Upper lobe of left lung (tissue), 4 donors: ENCODE data around the gene AXL.

Experiments
- EP300 ChIP-seq, 4 donors: sonication (generic); formaldehyde crosslinking; IDR thresholded peaks; one replicate each; pipeline ENCODE4 v1.5.1; 2017; ENCODE audit warnings: antibody characterized with exemption in 4 of 4, control low read depth in 2 of 4
- POLR2A ChIP-seq, 4 donors: fragments of 450-650 bp; IDR thresholded peaks; one replicate each; pipeline ENCODE4 v1.5.1; 2016 to 2017; ENCODE audit warnings: antibody characterized with exemption in 4 of 4, mild to moderate bottlenecking in 2 of 4
- POLR2AphosphoS5 ChIP-seq, 2 donors: sonication (generic); formaldehyde crosslinking; IDR thresholded peaks; one replicate each; pipeline ENCODE4 v1.5.1; 2017; ENCODE audit warnings: antibody characterized with exemption in 2 of 2
- TF ChIP-seq, protein P1 (sequence below), 6 experiments: fragments of 450-650 bp in 4 of 6; fragments of 200-600 bp in 2 of 6; sonication (generic) in 2 of 6; IDR thresholded peaks; one replicate each; pipeline ENCODE4 v1.5.1; 2016 to 2019; ENCODE audit warnings: antibody characterized with exemption in 6 of 6

DNA sequence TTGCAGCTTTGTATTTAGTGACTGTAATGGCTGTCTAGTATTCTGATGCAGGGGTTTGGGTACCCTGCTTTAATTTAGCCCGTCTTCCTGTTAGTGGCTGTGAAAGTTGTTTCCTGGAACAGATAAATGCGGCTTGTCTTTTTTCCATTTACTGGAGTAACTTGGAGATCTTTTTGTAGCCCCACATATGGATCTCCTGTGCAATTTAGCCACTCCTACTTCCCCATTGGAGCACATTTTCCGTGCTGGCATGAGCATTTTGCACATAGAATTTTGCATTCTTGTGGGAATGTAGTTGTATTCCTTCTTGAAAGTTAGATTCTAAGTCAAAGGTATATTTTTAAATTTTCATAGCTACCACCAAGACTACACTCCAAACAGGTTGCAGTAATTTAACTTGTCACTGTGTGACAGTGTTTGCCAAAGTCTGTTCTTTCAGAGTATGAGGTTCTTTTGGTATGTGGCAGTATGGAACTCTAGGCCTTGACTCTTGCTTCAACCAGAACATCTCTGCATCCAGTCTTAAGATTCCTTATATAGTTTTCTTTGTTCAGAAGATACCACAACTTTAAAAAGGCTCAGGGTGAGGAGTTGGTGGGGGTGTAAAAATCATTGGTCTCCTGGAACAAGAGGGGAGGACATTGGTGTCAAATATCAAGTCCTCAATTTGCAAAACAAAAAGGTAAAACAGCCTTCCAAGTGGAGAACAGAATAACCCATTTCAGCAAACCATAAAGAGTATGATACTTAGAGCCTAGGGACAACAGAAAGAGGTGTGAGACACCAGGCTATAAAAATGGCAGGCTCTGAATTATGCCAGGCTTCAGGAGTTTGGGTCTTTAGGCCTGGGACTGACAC is 69.9 kb downstream of the AXL start:
- TF ChIP-seq, protein P1, sequence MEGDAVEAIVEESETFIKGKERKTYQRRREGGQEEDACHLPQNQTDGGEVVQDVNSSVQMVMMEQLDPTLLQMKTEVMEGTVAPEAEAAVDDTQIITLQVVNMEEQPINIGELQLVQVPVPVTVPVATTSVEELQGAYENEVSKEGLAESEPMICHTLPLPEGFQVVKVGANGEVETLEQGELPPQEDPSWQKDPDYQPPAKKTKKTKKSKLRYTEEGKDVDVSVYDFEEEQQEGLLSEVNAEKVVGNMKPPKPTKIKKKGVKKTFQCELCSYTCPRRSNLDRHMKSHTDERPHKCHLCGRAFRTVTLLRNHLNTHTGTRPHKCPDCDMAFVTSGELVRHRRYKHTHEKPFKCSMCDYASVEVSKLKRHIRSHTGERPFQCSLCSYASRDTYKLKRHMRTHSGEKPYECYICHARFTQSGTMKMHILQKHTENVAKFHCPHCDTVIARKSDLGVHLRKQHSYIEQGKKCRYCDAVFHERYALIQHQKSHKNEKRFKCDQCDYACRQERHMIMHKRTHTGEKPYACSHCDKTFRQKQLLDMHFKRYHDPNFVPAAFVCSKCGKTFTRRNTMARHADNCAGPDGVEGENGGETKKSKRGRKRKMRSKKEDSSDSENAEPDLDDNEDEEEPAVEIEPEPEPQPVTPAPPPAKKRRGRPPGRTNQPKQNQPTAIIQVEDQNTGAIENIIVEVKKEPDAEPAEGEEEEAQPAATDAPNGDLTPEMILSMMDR (IDR thresholded peaks at IDR 0.05): no peak
- no peak for TF ChIP-seq POLR2A (IDR thresholded peaks at IDR 0.05)
- no peak for TF ChIP-seq POLR2AphosphoS5 (IDR thresholded peaks at IDR 0.05)
- TF ChIP-seq EP300 (IDR thresholded peaks at IDR 0.05): no peak
